ENCODE measurements around the gene PEX6. TPM values are rescaled to one million over a fixed set of nuclear protein-coding genes. Genes with fewer than 3 reads are reported as not detected.

The PEX6 gene
- polyA plus RNA-seq, 1 of the 3 experiments (the other 2 are of a cell fraction), result 15.3 TPM

DNA sequence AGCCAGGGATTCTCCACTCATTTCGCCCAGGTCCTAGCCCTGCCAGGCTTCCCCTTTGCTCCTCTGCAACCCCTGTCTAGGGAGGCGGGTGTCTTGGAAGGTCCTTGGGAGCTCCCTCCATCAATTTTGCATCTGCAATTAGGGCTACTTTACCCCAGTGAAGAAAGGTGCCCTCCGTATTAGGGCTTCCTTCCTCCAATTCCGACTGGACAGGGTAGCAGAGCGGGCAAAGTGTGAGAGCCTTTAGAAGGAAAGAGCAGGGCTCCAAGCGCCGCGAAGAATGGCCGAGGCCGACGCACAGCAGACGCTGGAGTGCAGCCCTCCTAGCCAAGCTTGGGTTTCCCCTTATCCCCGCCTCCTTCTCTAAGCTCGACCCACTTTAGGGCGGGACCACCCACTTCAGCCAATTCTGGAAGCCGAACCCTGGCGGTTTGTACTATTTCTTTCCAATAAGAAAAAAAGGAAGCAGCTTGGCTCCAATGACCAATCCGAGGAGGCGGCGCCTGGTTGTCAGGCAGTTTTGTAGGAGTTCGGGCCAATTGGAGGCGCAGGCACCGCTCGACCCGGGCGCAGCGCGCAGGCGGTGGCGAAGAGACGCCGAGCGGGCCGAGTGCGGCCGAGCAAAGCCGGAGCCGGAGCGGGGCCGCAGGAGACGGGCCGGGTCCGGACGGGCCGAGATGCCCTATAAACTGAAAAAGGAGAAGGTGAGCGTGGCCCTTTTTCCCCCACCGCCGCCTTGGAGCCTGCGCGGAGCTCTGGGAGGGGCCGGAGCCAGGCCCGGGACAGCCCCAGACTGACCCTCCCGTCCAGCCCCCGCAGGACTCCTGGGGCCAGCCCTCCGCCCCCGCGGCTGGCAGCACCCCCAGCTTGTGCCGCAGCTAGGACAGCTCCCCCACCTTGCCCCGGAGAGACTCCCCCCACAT is 5.3 kb upstream of the PEX6 start, which contains the start of gene PPP2R5D:
PPP2R5D (plus strand) TSS at position 570 of the 923 bp plus-strand sequence; CDS start at position 678, 108 bp downstream.
- Histone ChIP-seq H3K79me2 (ENCODE audit: insufficient read depth) (peaks cover 37% of the 10 kb centered on the region), H3K27me3 (ENCODE audit: insufficient read depth) (no peaks in the 10 kb centered on the region), H4K20me1 (ENCODE audit: insufficient read depth) (no peaks in the 10 kb centered on the region), H3K4me2 (peak within 1 kb of the TSS; percentile 90), H3K9me3 (no peaks in the 10 kb centered on the region), H2AFZ (ENCODE audit: low read depth) (peak within 1 kb of the TSS; percentile 81), H3K36me3 (replicated peaks in 1 of 2; ENCODE audit: control insufficient read depth in 1 of 2, insufficient read depth in 2 of 2, low read length in 1 of 2) (peaks cover 3 to 5% of the 10 kb centered on the region in 2 experiments), H3K27ac (ENCODE audit: low read depth in 2 of 2, low read length in 1 of 2) (peak within 1 kb of the TSS; percentile 66 to 93), H3K4me1 (ENCODE audit: control insufficient read depth in 1 of 2, insufficient read depth in 2 of 2, low read depth in 1 of 2, low read length in 1 of 2) (peaks cover 20 to 24% of the 10 kb centered on the region in 2 experiments; a peak in 3 of 4 replicates), H3K9ac (peak within 1 kb of the TSS; percentile 79), H3K4me3 (ENCODE audit: low read depth in 2 of 2, low read length in 1 of 2) (peak within 1 kb of the TSS; percentile 69 to 70), H3K9me2 (no peaks in the 10 kb centered on the region), H3F3A (replicated peaks; ENCODE audit: insufficient read depth) (peaks cover 7% of the 10 kb centered on the region)
- peak; percentile 94 for DNase-seq
- CTCF ChIA-PET, result interaction anchor here (0.9 to 1.7 kb wide), 6 partner anchors 19 to 160 kb away, joined by 3 to 4 read pairs (median 4); no protein-coding TSS in a partner anchor
- POLR2A ChIA-PET, result interaction anchor here (0.5 to 1.8 kb wide), 17 partner anchors 9 to 731 kb away, joined by 3 to 14 read pairs (median 3); partner anchors contain the start of genes CNPY3, CUL7, KLHDC3 and MEA1
- 2% methylated on average over 30 of the region's 59 CpGs for WGBS (ENCODE audit: low lambda C conversion rate)
- TF ChIP-seq USF2 (IDR thresholded peaks at IDR 0.05; ENCODE audit: borderline replicate concordance, low read depth, low read length) (no peak), MEF2A (IDR thresholded peaks at IDR 0.05; ENCODE audit: borderline replicate concordance, low read depth) (no peak), YY1 (IDR thresholded peaks at IDR 0.05; ENCODE audit: low read depth) (no peak; the same call in 1 of the 2 replicates), EP300 (IDR thresholded peaks at IDR 0.05; ENCODE audit: borderline replicate concordance in 1 of 2, low read depth in 1 of 2, low read length in 1 of 2) (no peak), GABPA (IDR thresholded peaks at IDR 0.05; ENCODE audit: low read depth) (no peak), CHD2 (IDR thresholded peaks at IDR 0.05; ENCODE audit: low read length, partially characterized antibody) (peak; percentile 58), RXRA (IDR thresholded peaks at IDR 0.05; ENCODE audit: borderline replicate concordance, low read depth) (no peak), TCF12 (IDR thresholded peaks at IDR 0.05) (no peak), USF1 (IDR thresholded peaks at IDR 0.05; ENCODE audit: borderline replicate concordance, low read depth) (no peak), RCOR1 (IDR thresholded peaks at IDR 0.05; ENCODE audit: low read length) (no peak), TAF1 (IDR thresholded peaks at IDR 0.05; ENCODE audit: borderline replicate concordance, low read depth, low read length) (peak; percentile 85), NRF1 (IDR thresholded peaks at IDR 0.05; ENCODE audit: low read depth, low read length) (peak; percentile 68), SMC3 (IDR thresholded peaks at IDR 0.05; ENCODE audit: low read depth, low read length) (no peak), PBX3 (IDR thresholded peaks at IDR 0.05) (0 out of 2 replicates have a peak, but pooled peaks have one; percentile 2), RFX5 (IDR thresholded peaks at IDR 0.05; ENCODE audit: low read length) (peak; percentile 100), MXI1 (IDR thresholded peaks at IDR 0.05; ENCODE audit: low read depth, low read length) (0 out of 2 replicates have a peak, but pooled peaks have one; percentile 9), POLR2AphosphoS5 (IDR thresholded peaks at IDR 0.05; ENCODE audit: low read depth, low read length) (peak; percentile 98), TEAD4 (IDR thresholded peaks at IDR 0.05; ENCODE audit: borderline replicate concordance, insufficient read depth) (no peak), IRF3 (IDR thresholded peaks at IDR 0.05; ENCODE audit: low read depth, low read length) (peak; percentile 48), SIN3A (IDR thresholded peaks at IDR 0.05; ENCODE audit: borderline replicate concordance, low read depth, low read length) (0 out of 2 replicates have a peak, but pooled peaks have one; percentile 22)
- TF ChIP-seq, protein P1, sequence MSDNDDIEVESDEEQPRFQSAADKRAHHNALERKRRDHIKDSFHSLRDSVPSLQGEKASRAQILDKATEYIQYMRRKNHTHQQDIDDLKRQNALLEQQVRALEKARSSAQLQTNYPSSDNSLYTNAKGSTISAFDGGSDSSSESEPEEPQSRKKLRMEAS (IDR thresholded peaks at IDR 0.05; ENCODE audit: low read depth), result 0 out of 2 replicates have a peak, but pooled peaks have one; percentile 29
- TF ChIP-seq, protein P2, sequence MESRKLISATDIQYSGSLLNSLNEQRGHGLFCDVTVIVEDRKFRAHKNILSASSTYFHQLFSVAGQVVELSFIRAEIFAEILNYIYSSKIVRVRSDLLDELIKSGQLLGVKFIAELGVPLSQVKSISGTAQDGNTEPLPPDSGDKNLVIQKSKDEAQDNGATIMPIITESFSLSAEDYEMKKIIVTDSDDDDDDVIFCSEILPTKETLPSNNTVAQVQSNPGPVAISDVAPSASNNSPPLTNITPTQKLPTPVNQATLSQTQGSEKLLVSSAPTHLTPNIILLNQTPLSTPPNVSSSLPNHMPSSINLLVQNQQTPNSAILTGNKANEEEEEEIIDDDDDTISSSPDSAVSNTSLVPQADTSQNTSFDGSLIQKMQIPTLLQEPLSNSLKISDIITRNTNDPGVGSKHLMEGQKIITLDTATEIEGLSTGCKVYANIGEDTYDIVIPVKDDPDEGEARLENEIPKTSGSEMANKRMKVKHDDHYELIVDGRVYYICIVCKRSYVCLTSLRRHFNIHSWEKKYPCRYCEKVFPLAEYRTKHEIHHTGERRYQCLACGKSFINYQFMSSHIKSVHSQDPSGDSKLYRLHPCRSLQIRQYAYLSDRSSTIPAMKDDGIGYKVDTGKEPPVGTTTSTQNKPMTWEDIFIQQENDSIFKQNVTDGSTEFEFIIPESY (IDR thresholded peaks at IDR 0.05; ENCODE audit: borderline replicate concordance, low read depth), result no peak

All from SK-N-SH (cell line).